Small intestine (tissue), 7 donors: ENCODE results near the gene MAP3K12. TPM values are rescaled to one million over a fixed set of nuclear protein-coding genes. Genes with fewer than 3 reads are reported as not detected.

ENCODE experiments used
- DNase-seq, 2 donors: peaks; one replicate each; pipeline versions ENCODE4 v3.0.0 to v3.0.0-alpha.2; 2013
- FAIRE-seq: peaks from 2 replicates; lab custom pipeline; 2012; peaks lifted over from hg19 to GRCh38; lab: Jason Lieb, UNC
- H3K27ac ChIP-seq, 3 donors: one replicate each; pipeline ENCODE4 v1.5.1; 2013; ENCODE audit warnings: low read length in 2 of 3, mild to moderate bottlenecking in 2 of 3, control low read depth in 1 of 3, inconsistent platforms in 1 of 3, low read depth in 1 of 3, moderate library complexity in 1 of 3
- H3K27me3 ChIP-seq, 3 donors: one replicate each; pipeline ENCODE4 v1.6.1; 2013; ENCODE audit warnings: low read length in 3 of 3, inconsistent platforms in 1 of 3; ENCODE audit not compliant: control insufficient read depth in 3 of 3, insufficient read depth in 3 of 3
- H3K36me3 ChIP-seq, 3 donors: one replicate each; pipeline ENCODE4 v1.6.1; 2013; ENCODE audit warnings: low read length in 3 of 3, inconsistent platforms in 1 of 3, low read depth in 1 of 3, mild to moderate bottlenecking in 1 of 3, moderate library complexity in 1 of 3; ENCODE audit not compliant: control insufficient read depth in 3 of 3, insufficient read depth in 2 of 3
- H3K4me1 ChIP-seq, 3 donors: one replicate each; pipeline ENCODE4 v1.6.1; 2013; ENCODE audit warnings: low read length in 2 of 3, inconsistent platforms in 1 of 3, low read depth in 1 of 3, mild to moderate bottlenecking in 1 of 3, moderate library complexity in 1 of 3; ENCODE audit not compliant: control insufficient read depth in 3 of 3, insufficient read depth in 2 of 3
- H3K4me3 ChIP-seq, 3 donors: one replicate each; pipeline ENCODE4 v1.5.1; 2013; ENCODE audit warnings: low read length in 3 of 3, control low read depth in 1 of 3, inconsistent platforms in 1 of 3, low read depth in 1 of 3, mild to moderate bottlenecking in 1 of 3, moderate library complexity in 1 of 3
- H3K9me3 ChIP-seq, 2 donors: one replicate each; pipeline ENCODE4 v1.6.1; 2013; ENCODE audit warnings: low read depth in 1 of 2, low read length in 1 of 2; ENCODE audit not compliant: control insufficient read depth in 2 of 2, insufficient read depth in 1 of 2
- WGBS, 3 donors: extraction: QIAGEN DNeasy Blood & Tissue Kit; methylation state at CpG; one replicate each; pipeline ENCODE4 v1.1.7; 2013; 5-methylcytosine and 5-hydroxymethylcytosine counted together
- polyA plus RNA-seq, 4 donors: library from polyadenylated mRNA; stranded (reverse) in 3 of 4; unstranded in 1 of 4; fragments of 200-250 nt in 3 of 4; fragments of 120-200 nt in 1 of 4; gene quantifications; one replicate each; pipeline versions ENCODE4 v1.2.1 to v1.2.3, GENCODE V29; 2013
- donor health status: healthy with polysubstance abuse.
- donor health status: control.
- donor health status: control.
- donor health status: Bipolar disorder and iron deficiency.
- donor health status: healthy.

MAP3K12 gene
- polyA plus RNA-seq, 4 donors, result 0.67 to 9.0 (median 4.3) TPM

DNA sequence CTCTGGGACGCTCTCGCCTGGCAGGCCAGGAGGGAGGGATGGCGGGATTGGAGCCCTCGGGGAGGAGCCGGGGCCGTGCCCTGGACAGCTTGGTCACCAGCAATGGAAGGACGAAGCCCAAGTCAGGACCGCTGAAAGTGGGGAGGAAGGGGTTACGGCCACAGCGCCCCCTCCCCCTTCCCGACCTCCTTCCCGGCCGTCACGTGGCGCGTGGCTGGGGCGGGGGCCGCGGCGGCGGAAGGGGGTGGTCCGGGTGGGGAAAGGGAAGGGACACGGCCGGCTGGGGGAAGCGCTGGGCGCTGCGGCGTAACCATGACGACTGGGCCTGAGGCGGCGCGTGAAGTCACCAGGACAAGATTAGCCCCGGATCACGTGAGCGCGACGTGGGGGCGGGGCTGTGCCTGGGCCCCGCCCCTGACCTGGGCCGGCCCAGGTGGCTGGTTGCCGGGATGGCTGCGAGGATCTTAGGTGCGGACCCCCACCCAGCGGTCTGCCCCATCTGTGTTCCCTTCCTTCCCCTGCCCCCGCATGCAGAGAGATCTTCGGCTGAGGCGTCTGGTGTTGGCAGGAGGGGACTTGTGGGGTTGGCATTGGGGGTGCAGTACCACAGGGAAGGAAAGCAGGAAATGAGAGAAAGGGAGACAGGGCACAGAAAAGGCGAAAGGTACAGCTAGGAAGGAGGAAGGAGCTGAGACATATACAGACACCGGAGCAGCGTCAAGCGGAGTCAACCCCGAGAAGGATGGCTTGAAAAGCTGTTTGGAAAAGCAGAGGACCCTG lies 6.2 kb downstream of the MAP3K12 start:
- Histone ChIP-seq H3K9me3 (no peaks in the 10 kb centered on the region), H3K4me3 (peak overlapping the region; percentile 25 to 75 (median 58)), H3K4me1 (peaks cover 2 to 33% (median 3%) of the 10 kb centered on the region in 3 donors), H3K27me3 (no peaks in the 10 kb centered on the region), H3K36me3 (peaks cover 0 to 2% (median 0%) of the 10 kb centered on the region in 3 donors), H3K27ac (peak overlapping the region; percentile 65 to 84 (median 72))
- 1 to 2% (median 1%) methylated on average over 35 to 52 of the region's 52 CpGs for WGBS, 3 donors
- FAIRE-seq (no peak), DNase-seq (peak; percentile 88 to 96)

GRCh38 chr12:53492188-53492587 lies 7.1 kb downstream of the MAP3K12 start:
- peak overlapping the region in 2 of 3 donors; percentile 26 to 84 for H3K27ac ChIP-seq
- peaks cover 0 to 9% (median 0%) of the 10 kb centered on the region in 3 donors for H3K36me3 ChIP-seq
- H3K4me3 ChIP-seq, result peak overlapping the region in 1 of 3 donors; percentile 75
- 58 to 81% (median 80%) methylated on average over 20 of the region's 20 CpGs for WGBS, 3 donors
- H3K4me1 ChIP-seq, result peaks cover 2 to 33% (median 3%) of the 10 kb centered on the region in 3 donors
- no peaks in the 10 kb centered on the region for H3K27me3 ChIP-seq
- DNase-seq (no peak), FAIRE-seq (no peak)
- H3K9me3 ChIP-seq, result no peaks in the 10 kb centered on the region

DNA sequence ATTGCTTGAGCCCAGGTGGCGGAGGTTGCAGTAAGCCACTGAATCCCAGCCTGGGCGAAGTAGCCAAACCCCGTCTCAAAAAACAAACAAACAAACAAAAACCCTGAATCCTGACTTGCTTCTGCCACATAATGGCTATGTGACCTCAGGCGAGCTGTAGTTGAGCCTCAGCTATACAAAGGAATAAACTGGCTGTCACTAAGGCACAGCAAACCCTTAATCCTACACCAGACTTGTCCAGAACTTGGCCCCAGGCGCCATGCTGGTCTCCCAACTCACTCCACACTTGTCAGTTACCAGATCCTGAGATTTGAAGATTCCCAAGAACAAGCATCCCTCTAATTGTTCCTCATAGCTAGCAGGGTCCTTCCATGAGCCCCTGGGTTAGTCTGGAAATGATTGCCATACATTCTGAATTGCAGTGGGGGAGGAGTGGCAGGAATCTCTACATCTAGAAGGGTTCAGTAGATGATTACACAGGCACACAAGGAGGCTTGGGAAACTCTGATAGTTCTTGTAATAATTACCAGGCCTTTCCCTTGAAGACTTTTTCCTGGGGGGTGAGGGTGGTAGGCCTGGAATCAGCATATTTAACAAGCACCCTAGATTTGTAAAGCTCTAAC lies 9.9 kb downstream of the MAP3K12 start:
- FAIRE-seq (no peak), DNase-seq (no peak)
- 95 to 97% (median 96%) methylated on average over 5 of the region's 5 CpGs for WGBS, 3 donors
- Histone ChIP-seq H3K27ac (no peak overlapping the region), H3K36me3 (peaks cover 0 to 34% (median 2%) of the 10 kb centered on the region in 3 donors), H3K4me3 (no peak overlapping the region), H3K4me1 (peaks cover 2 to 21% (median 3%) of the 10 kb centered on the region in 3 donors), H3K9me3 (no peaks in the 10 kb centered on the region), H3K27me3 (no peaks in the 10 kb centered on the region)

DNA sequence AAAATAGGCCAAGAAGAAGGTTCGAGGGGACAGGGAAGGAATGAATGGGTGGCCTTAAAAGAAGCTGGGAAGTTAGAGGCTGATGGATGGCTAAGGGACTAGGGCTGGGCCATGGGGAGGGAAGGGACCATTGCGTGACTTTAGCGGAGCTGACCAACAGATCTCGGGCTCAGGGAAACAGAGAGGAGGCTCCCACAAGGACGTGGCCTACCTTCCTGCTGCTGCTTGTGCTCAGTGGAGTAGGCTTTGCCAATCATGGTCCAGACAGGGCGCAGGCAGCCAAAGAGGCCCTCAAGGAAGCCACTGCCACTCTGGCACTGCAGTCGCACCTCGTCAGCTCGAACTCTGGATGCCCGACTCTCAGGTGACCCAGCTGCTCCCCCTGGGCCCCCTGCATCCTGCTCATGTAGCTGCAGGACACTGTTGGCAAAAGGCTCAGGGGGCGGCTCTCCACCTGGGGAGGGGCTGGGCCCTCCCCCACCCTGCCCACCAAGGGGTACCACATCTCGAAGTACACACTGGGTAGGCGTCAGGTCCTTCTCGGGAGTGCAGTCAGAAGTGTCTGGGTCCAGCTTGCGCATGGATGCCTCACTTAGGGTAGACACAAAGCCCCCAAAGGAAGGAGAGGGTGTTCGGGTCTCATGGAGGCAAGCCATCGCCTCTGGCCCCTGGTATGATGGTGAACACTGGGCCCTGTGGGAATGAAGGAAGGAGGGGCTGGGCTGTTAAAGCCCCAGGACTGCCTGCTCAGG lies 12.3 kb downstream of the MAP3K12 start:
- Histone ChIP-seq H3K36me3 (peaks cover 0 to 54% (median 2%) of the 10 kb centered on the region in 3 donors), H3K27ac (no peak overlapping the region), H3K9me3 (no peaks in the 10 kb centered on the region), H3K4me3 (no peak overlapping the region), H3K4me1 (peaks cover 0 to 15% (median 4%) of the 10 kb centered on the region in 3 donors), H3K27me3 (no peaks in the 10 kb centered on the region)
- FAIRE-seq (no peak), DNase-seq (no peak)
- WGBS, 3 donors, result 87 to 88% (median 88%) methylated on average over 15 to 17 of the region's 17 CpGs

- FAIRE-seq, result no peak
These were observed 13.1 kb downstream of the MAP3K12 start for GRCh38 chr12:53485955-53486735.

GRCh38 chr12:53484686-53485575 lies 14.3 kb downstream of the MAP3K12 start:
- Histone ChIP-seq H3K36me3 (peaks cover 1 to 73% (median 12%) of the 10 kb centered on the region in 3 donors), H3K4me3 (no peak overlapping the region), H3K4me1 (peaks cover 0 to 15% (median 4%) of the 10 kb centered on the region in 3 donors), H3K27ac (no peak overlapping the region), H3K9me3 (no peaks in the 10 kb centered on the region), H3K27me3 (no peaks in the 10 kb centered on the region)
- DNase-seq (peak in 1 of 2 donors; percentile 51), FAIRE-seq (no peak)
- 83 to 85% (median 84%) methylated on average over 10 of the region's 10 CpGs for WGBS, 3 donors

More at GRCh38 chr12:53485955-53486735, 13.1 kb downstream of the MAP3K12 start:
- WGBS, 3 donors, result 93 to 97% (median 94%) methylated on average over 10 of the region's 10 CpGs
- H3K9me3 ChIP-seq, result no peaks in the 10 kb centered on the region
- DNase-seq, result no peak
- H3K36me3 ChIP-seq, result peaks cover 0 to 62% (median 5%) of the 10 kb centered on the region in 3 donors
- no peak overlapping the region for H3K27ac ChIP-seq
- no peak overlapping the region for H3K4me3 ChIP-seq
- H3K27me3 ChIP-seq, result no peaks in the 10 kb centered on the region
- H3K4me1 ChIP-seq, result peaks cover 0 to 15% (median 4%) of the 10 kb centered on the region in 3 donors

DNA sequence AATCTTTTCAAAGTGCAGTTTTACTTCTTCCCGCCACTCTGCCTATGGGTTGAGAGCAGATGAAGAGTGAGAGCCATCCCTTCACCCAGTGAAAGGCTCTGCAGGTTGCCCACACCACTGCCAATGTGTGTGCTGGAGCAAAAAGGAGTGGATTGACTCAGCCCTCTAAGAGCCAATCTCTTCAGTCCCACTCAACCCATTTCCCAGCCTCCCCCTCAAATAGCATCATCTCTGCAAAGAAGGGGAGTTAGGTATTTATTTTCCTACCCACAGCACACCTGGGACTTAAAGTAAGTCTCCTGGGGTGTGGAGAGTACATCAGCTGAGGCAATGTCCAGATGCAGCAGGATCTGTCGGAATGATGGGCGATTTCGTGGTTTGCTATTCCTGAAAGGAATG lies 15.3 kb downstream of the MAP3K12 start:
- Histone ChIP-seq H3K27me3 (no peaks in the 10 kb centered on the region), H3K9me3 (no peaks in the 10 kb centered on the region), H3K27ac (peak overlapping the region in 2 of 3 donors; percentile 6 to 13), H3K36me3 (peaks cover 7 to 77% (median 12%) of the 10 kb centered on the region in 3 donors), H3K4me1 (peaks cover 0 to 12% (median 4%) of the 10 kb centered on the region in 3 donors), H3K4me3 (no peak overlapping the region)
- 82 to 88% (median 82%) methylated on average over 4 of the region's 4 CpGs for WGBS, 3 donors
- FAIRE-seq, result no peak
- no peak for DNase-seq
